IPS-18c (cell line): ENCODE measurements around the gene TRMT5.

ENCODE experiments used
- H3K4me3 ChIP-seq: 2 replicates; pipeline ENCODE4 v1.7.0; 2013; ENCODE audit warnings: low read depth, mild to moderate bottlenecking, low read length, moderate library complexity; ENCODE audit not compliant: insufficient read depth
- H3K9me3 ChIP-seq: one replicate; pipeline ENCODE4 v1.6.1; 2013; ENCODE audit warnings: mild to moderate bottlenecking, low read length, moderate library complexity; ENCODE audit not compliant: control insufficient read depth, insufficient read depth

The TRMT5 gene

DNA sequence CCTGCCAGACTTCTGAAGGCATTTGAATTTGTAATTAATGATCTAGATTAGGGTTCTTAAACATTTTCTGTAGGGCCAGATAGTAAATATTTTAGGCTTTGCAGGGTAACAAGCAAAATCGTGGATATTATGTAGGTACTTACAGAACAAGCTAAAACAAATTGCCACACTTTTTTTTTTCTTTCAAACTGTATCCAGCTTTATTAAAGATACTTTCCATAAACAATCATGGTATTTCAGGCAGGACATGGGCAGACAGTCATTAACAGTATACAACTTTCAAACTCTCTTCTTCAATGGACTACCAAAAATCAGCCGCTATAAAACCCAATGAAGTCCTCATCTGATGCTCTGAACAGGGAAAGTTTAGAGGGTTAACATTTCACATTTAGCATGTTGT is 9.6 kb downstream of the TRMT5 start:
- Histone ChIP-seq H3K9me3 (no peaks in the 10 kb centered on the region), H3K4me3 (no peak overlapping the region)

DNA sequence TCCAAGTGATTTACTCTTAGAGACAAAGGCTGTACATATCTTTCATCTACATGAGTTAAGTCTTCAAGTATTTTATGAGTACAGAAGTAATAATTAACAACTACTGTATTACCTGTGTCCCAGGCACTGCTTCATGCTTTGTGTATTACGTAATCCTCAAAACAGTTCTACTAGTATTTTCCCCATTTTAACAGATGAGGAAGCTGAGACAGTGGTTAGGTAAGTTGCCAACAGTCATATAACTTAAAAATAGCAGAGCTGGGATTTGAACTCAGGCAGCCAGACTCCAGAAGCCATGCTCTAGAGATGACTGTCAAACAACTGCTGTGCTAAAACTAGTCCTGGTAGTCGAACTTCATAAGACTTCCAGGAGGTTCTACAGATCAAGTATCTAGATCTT is 10.7 kb downstream of the TRMT5 start:
- H3K4me3 ChIP-seq, result no peak overlapping the region
- H3K9me3 ChIP-seq, result no peaks in the 10 kb centered on the region

DNA sequence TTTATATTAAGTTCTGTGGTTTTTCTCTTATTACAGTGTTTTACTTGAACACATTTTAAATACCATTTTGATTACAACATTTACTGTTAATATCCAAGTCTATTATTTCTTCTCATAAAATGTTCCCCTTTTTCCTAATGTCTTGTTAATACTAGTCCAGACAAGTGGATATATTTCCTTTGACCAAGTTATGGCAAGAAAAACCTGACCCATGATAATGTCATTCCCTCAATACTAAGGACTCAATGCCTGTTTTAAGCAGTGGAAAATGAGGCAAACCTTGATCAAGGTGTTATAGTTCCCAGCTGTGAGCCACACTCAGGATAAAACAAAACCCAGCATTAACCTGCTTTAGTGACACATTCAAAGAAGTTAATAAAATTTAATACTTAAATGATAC is 12.2 kb downstream of the TRMT5 start:
- Histone ChIP-seq H3K4me3 (no peak overlapping the region), H3K9me3 (no peaks in the 10 kb centered on the region)

DNA sequence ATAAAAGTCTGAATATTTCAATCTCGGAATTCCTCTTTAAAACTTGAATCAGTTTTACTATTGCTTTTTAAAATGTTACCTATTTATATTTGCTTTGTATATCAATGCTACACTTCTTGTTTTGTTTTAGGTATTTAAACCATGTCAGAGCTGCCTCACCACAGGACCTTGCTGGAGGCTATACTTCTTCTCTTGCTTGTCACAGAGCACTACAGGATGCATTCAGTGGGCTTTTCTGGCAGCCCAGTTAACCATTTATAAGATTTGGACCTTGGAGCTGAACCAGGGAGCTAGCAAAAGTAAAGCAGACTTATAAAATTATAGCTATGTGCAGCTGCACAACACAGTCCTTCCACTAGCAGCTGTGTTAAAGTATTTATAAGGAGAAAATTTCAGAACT is 12.8 kb downstream of the TRMT5 start:
- H3K9me3 ChIP-seq, result no peaks in the 10 kb centered on the region
- H3K4me3 ChIP-seq, result no peak overlapping the region

DNA sequence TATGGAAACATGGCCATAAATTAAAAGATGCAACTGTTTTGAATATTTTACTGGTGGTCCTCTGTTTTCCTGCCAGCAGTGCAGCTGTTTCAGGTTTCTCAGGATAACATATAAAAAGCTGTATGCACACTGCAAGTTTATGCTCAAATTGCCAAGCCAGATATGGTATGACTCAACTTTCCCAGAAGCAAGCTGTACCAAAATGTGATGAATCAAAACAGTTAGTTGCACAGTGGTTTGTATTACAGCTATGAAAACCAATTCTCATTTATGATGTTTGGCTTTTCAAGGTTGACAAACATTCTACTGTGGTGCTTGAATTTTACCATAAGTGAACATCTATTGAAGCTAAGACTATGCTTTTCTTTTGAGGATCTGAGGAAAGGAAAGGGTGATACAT is 15.5 kb downstream of the TRMT5 start:
- Histone ChIP-seq H3K4me3 (no peak overlapping the region), H3K9me3 (no peaks in the 10 kb centered on the region)

DNA sequence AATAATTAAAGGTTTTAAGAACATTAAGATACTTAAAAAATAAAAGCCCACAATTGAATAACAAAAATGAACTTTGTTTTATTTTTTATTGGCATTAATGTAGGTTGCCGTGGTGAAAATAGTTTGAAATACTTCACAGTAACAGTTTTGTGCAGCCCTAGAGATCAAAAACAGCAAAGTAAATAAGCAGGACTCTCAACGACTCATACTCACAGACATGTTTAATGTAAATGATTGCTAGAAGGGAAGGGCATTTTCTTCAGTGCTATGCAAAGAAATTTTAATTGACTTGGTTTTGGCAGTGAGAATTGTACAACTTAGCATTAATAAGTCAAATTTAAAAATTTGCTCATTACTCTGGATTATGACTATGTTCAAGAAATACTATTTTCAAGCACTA is 16.0 kb downstream of the TRMT5 start:
- Histone ChIP-seq H3K4me3 (no peak overlapping the region), H3K9me3 (no peaks in the 10 kb centered on the region)

DNA sequence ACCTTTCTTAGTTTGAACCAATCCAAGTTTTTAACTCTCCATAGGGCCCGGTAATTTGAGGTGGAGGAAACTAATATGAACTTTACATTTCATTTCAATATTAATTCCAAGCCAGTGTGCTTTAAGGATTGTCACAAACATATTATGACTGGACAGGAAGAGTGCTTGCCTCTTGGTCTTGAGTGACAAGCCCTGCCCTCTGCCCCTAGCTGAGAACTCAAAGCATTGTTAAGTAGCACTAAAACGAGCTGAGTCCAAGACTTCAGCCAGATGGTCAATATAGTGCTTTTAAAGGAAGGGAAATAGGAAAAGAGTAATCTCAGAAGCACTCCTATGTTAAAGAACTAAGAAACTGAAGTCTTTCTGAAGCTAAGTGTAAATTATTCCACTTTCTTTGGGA is 17.1 kb downstream of the TRMT5 start:
- H3K4me3 ChIP-seq, result no peak overlapping the region
- no peaks in the 10 kb centered on the region for H3K9me3 ChIP-seq

DNA sequence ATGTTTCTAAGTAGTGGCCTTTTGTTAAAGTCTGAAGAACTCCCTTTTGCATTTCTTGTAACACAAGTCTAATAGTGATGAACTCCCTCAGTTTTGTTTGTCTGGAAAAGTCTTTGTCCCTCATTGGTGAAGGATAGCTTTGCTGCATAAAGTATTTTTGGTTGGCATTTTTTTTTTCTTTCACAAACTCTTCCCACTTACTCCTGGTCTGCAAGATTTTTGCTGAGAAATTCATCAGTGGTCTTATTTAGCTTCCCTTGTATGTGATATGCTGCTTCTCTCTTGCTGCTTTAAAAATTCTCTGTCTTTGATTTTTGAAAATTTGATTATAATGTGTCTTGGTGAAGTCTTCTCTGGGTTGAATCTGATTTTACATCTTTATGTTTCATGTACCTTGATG is 22.7 kb downstream of the TRMT5 start:
- H3K4me3 ChIP-seq, result no peak overlapping the region
- no peaks in the 10 kb centered on the region for H3K9me3 ChIP-seq

DNA sequence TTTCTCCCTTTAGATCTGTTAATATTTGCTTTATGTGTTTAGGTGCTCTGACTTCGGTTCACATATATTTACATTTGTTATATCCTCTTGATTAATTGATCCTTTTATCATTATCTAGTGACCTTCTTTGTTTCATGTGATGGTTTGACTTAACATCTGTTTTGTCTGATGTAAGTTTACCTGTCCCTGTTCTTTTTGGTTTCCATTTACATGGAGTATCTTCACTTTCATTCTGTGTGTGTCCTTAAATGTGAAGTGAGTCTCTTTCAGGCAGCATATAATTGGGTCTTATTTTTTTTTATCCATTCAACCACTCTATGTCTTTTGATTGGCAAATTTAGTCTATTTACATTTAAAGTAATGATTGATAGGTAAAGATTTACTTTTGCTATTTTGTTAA is 24.2 kb downstream of the TRMT5 start:
- Histone ChIP-seq H3K9me3 (no peaks in the 10 kb centered on the region), H3K4me3 (no peak overlapping the region)

DNA sequence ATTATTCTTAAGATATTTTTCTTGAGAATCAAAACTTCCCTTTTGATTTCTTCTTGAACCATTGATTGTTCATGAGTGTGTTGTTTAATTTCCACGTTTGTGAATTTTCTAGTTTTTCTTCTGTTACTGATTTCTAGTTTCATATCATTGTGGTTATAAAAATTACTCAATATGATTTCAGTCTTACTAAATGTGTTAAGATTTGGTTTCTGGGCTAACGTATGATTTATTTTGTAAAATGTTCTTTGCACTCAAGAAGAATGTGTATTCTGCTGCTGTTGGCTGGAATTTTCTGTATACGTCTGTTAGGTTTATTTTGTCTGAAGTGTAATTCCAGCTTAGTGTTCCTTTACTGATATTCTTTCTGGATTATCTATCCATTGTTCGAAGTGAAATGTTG is 24.7 kb downstream of the TRMT5 start:
- Histone ChIP-seq H3K9me3 (no peaks in the 10 kb centered on the region), H3K4me3 (no peak overlapping the region)

DNA sequence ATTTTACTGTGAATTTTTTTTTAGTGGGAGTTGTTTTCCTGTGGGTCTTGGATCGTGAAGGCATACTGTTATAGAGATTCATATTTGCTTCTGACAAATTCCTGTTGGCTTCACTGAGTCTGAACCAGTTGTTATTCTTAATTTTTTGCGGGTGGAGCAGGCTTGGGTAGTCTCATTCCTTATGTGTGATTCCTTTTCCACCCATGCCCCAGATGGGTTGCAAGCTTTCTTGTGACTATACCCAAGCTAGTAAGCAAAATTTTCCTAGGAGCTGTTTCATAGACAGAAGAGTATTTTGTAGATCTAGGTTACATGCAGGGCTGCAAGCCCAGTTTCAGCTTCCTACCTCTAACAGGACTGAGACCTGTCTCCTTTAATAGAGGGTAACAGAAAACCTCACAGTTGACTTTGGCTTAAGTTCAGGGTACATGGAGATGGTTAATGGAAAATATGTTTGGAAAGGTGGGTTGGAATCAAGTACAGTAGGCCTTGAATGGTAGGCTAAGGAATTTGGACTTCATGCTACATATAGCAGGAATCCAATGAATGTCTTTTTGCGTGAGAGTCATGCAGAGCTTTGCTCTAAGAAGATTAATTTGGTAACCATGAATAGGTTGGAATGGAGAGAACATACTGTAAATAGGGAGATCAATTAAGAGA is 29.0 kb downstream of the TRMT5 start:
- no peaks in the 10 kb centered on the region for H3K9me3 ChIP-seq
- H3K4me3 ChIP-seq, result no peak overlapping the region

DNA sequence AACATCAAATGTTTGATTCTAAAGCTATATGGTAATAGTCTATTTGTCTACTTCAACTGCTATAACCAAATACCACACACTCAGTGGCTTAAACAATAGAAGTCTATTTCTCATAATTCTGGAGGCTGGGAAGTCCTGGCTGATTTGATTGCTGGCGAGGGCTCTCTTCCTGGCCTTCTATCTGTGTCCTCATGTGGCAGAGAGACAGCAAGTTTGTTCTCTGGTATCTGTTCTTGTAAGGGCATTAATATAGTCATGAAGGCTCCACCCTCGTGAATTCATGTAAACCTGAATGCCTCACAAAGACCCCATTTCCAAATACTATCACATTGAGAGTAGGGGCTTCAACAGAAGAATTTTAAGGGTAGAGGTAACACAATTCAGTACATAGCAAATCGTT is 34.1 kb downstream of the TRMT5 start:
- H3K4me3 ChIP-seq, result no peak overlapping the region

DNA sequence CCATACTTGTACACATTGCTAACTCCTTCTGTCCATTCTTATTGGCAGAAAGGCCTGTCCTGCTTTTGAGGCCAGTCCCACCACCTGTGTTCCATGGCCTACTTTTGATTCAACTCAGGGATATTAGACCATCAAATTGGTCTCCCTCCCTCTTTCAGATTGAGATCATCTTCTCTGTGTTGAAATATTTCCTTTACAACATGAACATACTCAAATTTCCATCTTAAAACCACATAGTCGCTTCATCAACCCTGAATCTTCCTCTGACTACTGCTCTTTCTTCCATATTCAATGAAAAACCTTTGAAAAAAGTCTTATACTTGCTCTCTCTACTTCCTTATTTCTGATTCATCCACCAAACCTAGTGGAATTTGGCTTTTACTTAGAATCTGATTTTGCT is 34.9 kb downstream of the TRMT5 start:
- Histone ChIP-seq H3K4me3 (no peak overlapping the region), H3K9me3 (no peaks in the 10 kb centered on the region)

More for the DNA sequence above, 34.1 kb downstream of the TRMT5 start:
- no peaks in the 10 kb centered on the region for H3K9me3 ChIP-seq

DNA sequence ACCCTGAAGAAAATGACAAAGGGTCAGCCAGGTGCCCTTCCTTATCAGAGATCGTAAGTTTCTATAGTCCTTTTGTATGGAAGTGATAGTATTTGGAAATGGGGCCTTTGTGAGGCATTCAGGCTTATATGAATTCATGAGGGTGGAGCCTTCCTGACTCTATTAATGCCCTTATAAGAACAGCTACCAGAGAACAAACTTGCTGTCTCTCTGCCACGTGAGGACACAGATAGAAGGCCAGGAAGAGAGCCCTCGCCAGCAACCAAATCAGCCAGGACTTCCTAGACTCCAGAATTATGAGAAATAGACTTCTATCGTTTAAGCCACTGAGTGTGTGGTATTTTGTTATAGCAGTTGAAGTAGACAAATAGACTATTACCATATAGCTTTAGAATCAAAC is 36.7 kb downstream of the TRMT5 start:
- Histone ChIP-seq H3K4me3 (no peak overlapping the region), H3K9me3 (no peaks in the 10 kb centered on the region)

DNA sequence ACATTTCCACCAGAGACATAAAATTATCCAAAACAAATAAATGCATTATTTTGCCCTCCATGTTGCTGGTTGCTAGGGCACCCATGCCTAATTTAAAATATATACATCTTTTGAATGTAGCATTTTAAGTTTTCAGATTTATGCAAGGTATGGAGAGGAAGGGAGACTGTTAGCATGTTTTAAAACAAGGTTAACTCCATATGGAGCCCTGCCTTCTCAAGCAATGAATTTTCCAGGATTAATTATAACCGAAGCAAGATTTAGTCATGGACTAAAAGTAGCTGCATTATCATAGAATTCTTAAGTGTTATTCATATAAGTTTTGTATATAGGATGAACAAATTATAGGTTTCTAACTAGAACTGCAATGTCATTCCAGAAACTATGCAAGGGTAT is 37.2 kb downstream of the TRMT5 start:
- H3K4me3 ChIP-seq, result no peak overlapping the region
- H3K9me3 ChIP-seq, result no peaks in the 10 kb centered on the region

DNA sequence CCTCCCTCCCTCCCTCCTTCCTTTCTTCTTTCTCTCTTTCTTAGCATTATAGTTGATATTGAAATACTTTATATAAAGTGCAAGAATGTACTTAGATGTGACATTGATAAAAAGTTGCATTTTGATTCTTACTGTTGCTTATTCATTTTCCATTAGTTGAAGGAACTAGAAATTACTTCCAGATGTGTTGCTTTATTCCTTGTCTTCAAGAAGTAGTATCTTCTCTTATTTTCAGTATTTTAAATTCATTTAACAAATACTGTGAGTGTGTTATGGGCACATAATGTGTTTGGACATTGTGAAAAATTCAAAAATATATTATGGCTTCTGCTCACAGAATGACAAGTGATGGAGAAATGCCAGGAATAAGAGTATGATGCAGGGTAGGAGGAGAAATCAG is 45.6 kb downstream of the TRMT5 start:
- Histone ChIP-seq H3K4me3 (no peak overlapping the region), H3K9me3 (no peaks in the 10 kb centered on the region)

DNA sequence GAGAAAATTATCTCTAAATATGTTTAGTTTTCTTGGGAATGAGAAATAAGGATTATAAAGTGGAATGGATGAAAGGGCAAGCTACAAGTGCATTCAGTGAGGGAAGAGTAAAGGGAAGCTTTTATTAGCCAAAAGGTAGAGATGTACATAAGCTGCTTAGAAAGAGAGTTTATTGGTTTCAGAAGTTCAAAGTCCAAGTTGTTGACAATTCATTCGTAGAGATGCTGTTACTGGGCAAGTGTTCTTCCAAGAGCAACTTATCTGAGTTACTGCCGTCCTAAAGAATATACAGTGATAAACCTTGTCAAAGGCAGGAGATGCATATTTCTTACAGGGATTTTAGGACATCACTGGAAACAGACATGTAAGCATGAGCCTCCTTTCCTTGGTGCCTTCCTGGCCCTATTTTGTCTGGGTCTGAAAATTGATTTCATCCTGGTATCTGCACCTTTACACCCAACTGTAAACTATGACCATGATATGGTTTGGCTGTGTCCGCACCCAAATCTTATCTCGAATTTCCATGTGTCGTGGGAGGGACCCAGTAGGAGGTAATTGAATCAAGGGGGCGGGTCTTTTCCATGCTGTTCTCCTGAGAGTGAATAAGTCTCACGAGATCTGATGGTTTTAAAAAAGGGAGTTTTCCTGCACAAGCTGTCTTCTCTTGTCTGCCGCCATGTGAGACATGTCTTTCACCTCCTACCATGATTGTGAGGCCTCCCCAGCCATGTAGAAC is 46.8 kb downstream of the TRMT5 start:
- Histone ChIP-seq H3K4me3 (no peak overlapping the region), H3K9me3 (no peaks in the 10 kb centered on the region)

DNA sequence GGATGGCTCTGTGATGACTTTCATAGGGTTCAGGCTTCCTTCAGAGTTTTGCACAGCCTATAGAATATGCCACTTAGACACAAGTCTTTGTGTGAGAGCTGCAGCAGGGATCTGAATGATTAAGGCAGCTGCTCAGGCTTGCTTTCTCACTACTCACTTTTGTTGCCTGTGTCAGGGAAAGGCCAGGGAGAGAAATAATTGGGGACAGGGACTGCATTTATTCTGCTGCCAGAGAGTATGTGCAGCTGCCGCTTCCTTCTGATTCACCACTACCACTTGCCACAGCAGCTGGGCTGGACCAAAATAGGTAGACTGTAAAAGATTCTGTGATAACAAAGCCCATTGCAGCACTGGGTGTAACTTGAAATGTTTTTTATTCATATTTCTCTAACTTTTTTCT is 49.7 kb downstream of the TRMT5 start:
- Histone ChIP-seq H3K4me3 (no peak overlapping the region), H3K9me3 (no peaks in the 10 kb centered on the region)

DNA sequence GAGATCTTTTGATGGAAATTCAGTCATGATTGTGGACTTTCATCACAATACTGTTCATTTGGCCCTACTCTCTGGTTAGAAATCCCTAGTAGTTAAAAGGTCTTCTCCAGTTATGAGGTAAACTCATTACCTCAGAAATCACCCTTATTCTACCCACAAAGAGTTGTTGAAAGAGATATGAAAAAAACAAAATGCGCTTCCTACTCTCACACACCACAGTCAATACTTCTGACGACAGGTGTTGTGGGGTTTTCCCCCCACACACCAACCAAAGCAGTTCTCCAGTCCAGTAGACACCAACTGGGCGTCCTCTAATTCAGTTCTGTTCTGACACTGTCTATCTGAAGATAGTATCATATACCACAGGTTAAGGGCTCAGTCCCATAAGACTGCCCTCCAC is 54.9 kb downstream of the TRMT5 start:
- H3K9me3 ChIP-seq, result no peaks in the 10 kb centered on the region

More for the DNA sequence above, 54.9 kb downstream of the TRMT5 start:
- no peak overlapping the region for H3K4me3 ChIP-seq
